Esophagus (tissue), 2 donors: ENCODE measurements around the gene FXYD6. TPM values are rescaled to one million over a fixed set of nuclear protein-coding genes. Genes with fewer than 3 reads are reported as not detected.

Source experiments
- H3K27ac ChIP-seq, 2 donors: one replicate each; pipeline ENCODE4 v1.5.1; 2013; ENCODE audit warnings: low read depth in 2 of 2, mild to moderate bottlenecking in 2 of 2, inconsistent platforms in 1 of 2, low read length in 1 of 2, moderate library complexity in 1 of 2
- H3K27me3 ChIP-seq, 2 donors: one replicate each; pipeline ENCODE4 v1.6.1; 2013; ENCODE audit warnings: low read length in 2 of 2, control low read depth in 1 of 2, mild to moderate bottlenecking in 1 of 2; ENCODE audit not compliant: insufficient read depth in 2 of 2, control insufficient read depth in 1 of 2
- H3K36me3 ChIP-seq, 2 donors: one replicate each; pipeline ENCODE4 v1.6.1; 2013; ENCODE audit warnings: low read length in 1 of 2; ENCODE audit not compliant: control insufficient read depth in 2 of 2, insufficient read depth in 2 of 2
- H3K4me1 ChIP-seq, 2 donors: one replicate each; pipeline ENCODE4 v1.6.1; 2013; ENCODE audit warnings: low read length in 1 of 2; ENCODE audit not compliant: control insufficient read depth in 2 of 2, insufficient read depth in 2 of 2
- H3K4me3 ChIP-seq, 2 donors: one replicate each; pipeline ENCODE4 v1.5.1; 2013; ENCODE audit warnings: low read length in 2 of 2, mild to moderate bottlenecking in 2 of 2, low read depth in 1 of 2, moderate library complexity in 1 of 2
- H3K9me3 ChIP-seq, 2 donors: one replicate each; pipeline ENCODE4 v1.6.1; 2013; ENCODE audit warnings: mild to moderate bottlenecking in 2 of 2, low read depth in 1 of 2, low read length in 1 of 2, moderate library complexity in 1 of 2; ENCODE audit not compliant: control insufficient read depth in 2 of 2, insufficient read depth in 1 of 2
- WGBS, 2 donors: extraction: QIAGEN DNeasy Blood & Tissue Kit; methylation state at CpG; one replicate each; pipeline ENCODE4 v1.1.7; 2013; 5-methylcytosine and 5-hydroxymethylcytosine counted together
- polyA plus RNA-seq, 2 donors: library from polyadenylated mRNA; stranded (reverse); fragments of 200-250 nt; gene quantifications; one replicate each; pipeline ENCODE4 v1.2.3, GENCODE V29; 2013
- donor health status: healthy with polysubstance abuse.
- donor health status: Bipolar disorder and iron deficiency.

The FXYD6 gene
- polyA plus RNA-seq, 2 donors = 3.4 to 7.0 TPM

- H3K4me3 ChIP-seq = no peak overlapping the region
- H3K36me3 ChIP-seq = no peaks in the 10 kb centered on the region
- no peaks in the 10 kb centered on the region for H3K27me3 ChIP-seq
- H3K27ac ChIP-seq = no peak overlapping the region
- 80 to 90% methylated on average over 11 of the region's 11 CpGs for WGBS, 2 donors
- no peaks in the 10 kb centered on the region for H3K4me1 ChIP-seq
- H3K9me3 ChIP-seq = no peaks in the 10 kb centered on the region
These were observed 35.4 kb downstream of the FXYD6 start for GRCh38 chr11:117840881-117841550.

- no peaks in the 10 kb centered on the region for H3K9me3 ChIP-seq
- 90 to 94% methylated on average over 10 of the region's 10 CpGs for WGBS, 2 donors
- no peak overlapping the region for H3K4me3 ChIP-seq
- H3K4me1 ChIP-seq = no peaks in the 10 kb centered on the region
- no peaks in the 10 kb centered on the region for H3K36me3 ChIP-seq
- H3K27ac ChIP-seq = no peak overlapping the region
- no peaks in the 10 kb centered on the region for H3K27me3 ChIP-seq
These were observed 36.3 kb downstream of the FXYD6 start for GRCh38 chr11:117839936-117840813.

GRCh38 chr11:117839380-117839881, 37.0 kb downstream of the FXYD6 start:
- H3K4me1 ChIP-seq = no peaks in the 10 kb centered on the region
- no peak overlapping the region for H3K4me3 ChIP-seq
- H3K27ac ChIP-seq = no peak overlapping the region
- 76 to 85% methylated on average over 7 of the region's 7 CpGs for WGBS, 2 donors
- no peaks in the 10 kb centered on the region for H3K36me3 ChIP-seq
- no peaks in the 10 kb centered on the region for H3K9me3 ChIP-seq
- H3K27me3 ChIP-seq = no peaks in the 10 kb centered on the region

- Histone ChIP-seq H3K4me1 (no peaks in the 10 kb centered on the region), H3K4me3 (no peak overlapping the region), H3K27me3 (no peaks in the 10 kb centered on the region), H3K9me3 (no peaks in the 10 kb centered on the region), H3K36me3 (no peaks in the 10 kb centered on the region), H3K27ac (no peak overlapping the region)
- 74 to 84% methylated on average over 8 of the region's 8 CpGs for WGBS, 2 donors
These were observed 37.6 kb downstream of the FXYD6 start for GRCh38 chr11:117838901-117839300.

GRCh38 chr11:117837791-117838190, 38.7 kb downstream of the FXYD6 start:
- 70 to 72% methylated on average over 8 of the region's 8 CpGs for WGBS, 2 donors
- H3K9me3 ChIP-seq = no peaks in the 10 kb centered on the region
- H3K4me3 ChIP-seq = no peak overlapping the region
- H3K36me3 ChIP-seq = no peaks in the 10 kb centered on the region
- H3K27ac ChIP-seq = no peak overlapping the region
- H3K27me3 ChIP-seq = no peaks in the 10 kb centered on the region
- H3K4me1 ChIP-seq = peaks cover 0 to 5% of the 10 kb centered on the region in 2 donors

GRCh38 chr11:117837070-117837776, 39.2 kb downstream of the FXYD6 start:
- H3K36me3 ChIP-seq = no peaks in the 10 kb centered on the region
- WGBS, 2 donors = 67 to 72% methylated on average over 18 of the region's 18 CpGs
- no peaks in the 10 kb centered on the region for H3K9me3 ChIP-seq

GRCh38 chr11:117836077-117836960, 40.1 kb downstream of the FXYD6 start:
- no peaks in the 10 kb centered on the region for H3K27me3 ChIP-seq
- no peaks in the 10 kb centered on the region for H3K9me3 ChIP-seq
- H3K27ac ChIP-seq = no peak overlapping the region
- no peaks in the 10 kb centered on the region for H3K36me3 ChIP-seq
- H3K4me1 ChIP-seq = peaks cover 0 to 5% of the 10 kb centered on the region in 2 donors
- no peak overlapping the region for H3K4me3 ChIP-seq
- 85 to 88% methylated on average over 13 to 14 of the region's 14 CpGs for WGBS, 2 donors

More at GRCh38 chr11:117837070-117837776, 39.2 kb downstream of the FXYD6 start:
- H3K27ac ChIP-seq = no peak overlapping the region
- H3K4me3 ChIP-seq = no peak overlapping the region
- no peaks in the 10 kb centered on the region for H3K27me3 ChIP-seq
- H3K4me1 ChIP-seq = peaks cover 0 to 5% of the 10 kb centered on the region in 2 donors

- no peak overlapping the region for H3K27ac ChIP-seq
- peaks cover 0 to 5% of the 10 kb centered on the region in 2 donors for H3K4me1 ChIP-seq
- H3K27me3 ChIP-seq = no peaks in the 10 kb centered on the region
- WGBS, 2 donors = 94 to 95% methylated on average over 8 of the region's 8 CpGs
- H3K4me3 ChIP-seq = no peak overlapping the region
- no peaks in the 10 kb centered on the region for H3K9me3 ChIP-seq
- no peaks in the 10 kb centered on the region for H3K36me3 ChIP-seq
These were observed 40.9 kb downstream of the FXYD6 start for GRCh38 chr11:117835576-117835975.
